Erythroblast (primary cell): ENCODE measurements around the gene CSTF3.

Source experiments
- DNase-seq, 2 experiments: peaks; one replicate each; lab custom pipeline; 2025; lab: John Stamatoyannopoulos, UW
- GATA1 ChIP-seq: IDR thresholded peaks from 2 replicates; pipeline ENCODE4 v1.6.1; 2011; ENCODE audit warnings: low read depth, mild to moderate bottlenecking, control low read depth, low read length, moderate library complexity
- POLR2A ChIP-seq: IDR thresholded peaks from 2 replicates; pipeline ENCODE4 v1.6.1; 2011; ENCODE audit warnings: mild to moderate bottlenecking, low read length

CSTF3 gene

GRCh38 chr11:33086017-33086416 is 75.3 kb downstream of the CSTF3 start:
- TF ChIP-seq GATA1 (no peak), POLR2A (no peak)

GRCh38 chr11:33083918-33084317 is 77.4 kb downstream of the CSTF3 start:
- DNase-seq: no peak
- TF ChIP-seq POLR2A (no peak), GATA1 (no peak)

More at GRCh38 chr11:33086017-33086416, 75.3 kb downstream of the CSTF3 start:
- no peak for DNase-seq

GRCh38 chr11:33072465-33072864 is 88.8 kb downstream of the CSTF3 start:
- DNase-seq: no peak
- TF ChIP-seq GATA1 (no peak), POLR2A (no peak)

GRCh38 chr11:33068611-33069340 is 92.5 kb downstream of the CSTF3 start:
- TF ChIP-seq GATA1 (no peak), POLR2A (no peak)

GRCh38 chr11:33067294-33067693 is 94.0 kb downstream of the CSTF3 start:
- no peak for TF ChIP-seq GATA1
- TF ChIP-seq POLR2A: no peak
- no peak for DNase-seq

More at GRCh38 chr11:33068611-33069340, 92.5 kb downstream of the CSTF3 start:
- DNase-seq: no peak

- TF ChIP-seq POLR2A: no peak
- TF ChIP-seq GATA1: no peak
- DNase-seq: peak; percentile 68 to 80
Measured at GRCh38 chr11:33065445-33066178, 95.7 kb downstream of the CSTF3 start.

- TF ChIP-seq GATA1 (no peak), POLR2A (no peak)
- no peak for DNase-seq
Measured at GRCh38 chr11:33064866-33065265, 96.4 kb downstream of the CSTF3 start.

- no peak for DNase-seq
- TF ChIP-seq POLR2A (no peak), GATA1 (no peak)
Measured at GRCh38 chr11:33064033-33064825, 97.1 kb downstream of the CSTF3 start.

GRCh38 chr11:33063326-33063881 is 97.9 kb downstream of the CSTF3 start:
- TF ChIP-seq POLR2A: no peak
- no peak for TF ChIP-seq GATA1
- peak in 1 of 2 experiments; percentile 9 for DNase-seq

- no peak for DNase-seq
- TF ChIP-seq GATA1 (no peak), POLR2A (no peak)
Measured at GRCh38 chr11:33062137-33062536, 99.1 kb downstream of the CSTF3 start.

GRCh38 chr11:33060271-33060670 is 101.0 kb downstream of the CSTF3 start:
- TF ChIP-seq POLR2A (no peak), GATA1 (no peak)
- no peak for DNase-seq

- TF ChIP-seq GATA1: no peak
- TF ChIP-seq POLR2A: no peak
- DNase-seq: no peak
Measured at GRCh38 chr11:33059331-33060007, 101.8 kb downstream of the CSTF3 start.

GRCh38 chr11:33057284-33057683 is 104.0 kb downstream of the CSTF3 start:
- DNase-seq: no peak
- no peak for TF ChIP-seq POLR2A
- no peak for TF ChIP-seq GATA1
